Activated CD8-positive, alpha-beta memory T cell treated with anti-CD3 and anti-CD28 coated beads, Interleukin-2, amount 50 U/mL, for 4 hours (primary cell): ENCODE data around the gene EBLN1.

Source experiments
- DNase-seq: peaks from one replicate; pipeline ENCODE4 v3.0.0-alpha.2; 2020

The EBLN1 gene

DNA sequence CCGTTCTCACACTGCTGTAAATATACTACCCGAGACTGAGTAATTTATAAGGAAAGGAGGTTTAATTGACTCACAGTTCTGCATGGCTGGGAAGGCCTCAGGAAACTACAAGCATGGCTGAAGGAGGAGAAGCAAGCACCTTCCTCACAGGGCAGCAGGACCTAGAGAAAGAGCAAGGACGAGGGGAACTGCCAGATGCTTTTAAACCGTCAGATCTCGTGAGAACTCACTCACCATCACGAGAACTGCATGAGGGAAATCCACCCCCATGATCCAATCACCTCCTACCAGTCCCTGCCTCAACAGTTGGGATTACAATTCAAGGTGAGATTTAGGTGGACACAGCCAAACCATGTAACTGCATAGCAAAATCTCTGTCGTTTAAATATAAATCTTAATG lies at the start of gene EBLN1:
Gene EBLN1, minus strand, starts transcription at position 174 of the 400 bp plus-strand sequence. CDS start 8,032 bp downstream, outside the sequence.
- no peak for DNase-seq

- no peak for DNase-seq
These were observed 48.2 kb upstream of the EBLN1 start for GRCh38 chr10:22265839-22266537.

DNA sequence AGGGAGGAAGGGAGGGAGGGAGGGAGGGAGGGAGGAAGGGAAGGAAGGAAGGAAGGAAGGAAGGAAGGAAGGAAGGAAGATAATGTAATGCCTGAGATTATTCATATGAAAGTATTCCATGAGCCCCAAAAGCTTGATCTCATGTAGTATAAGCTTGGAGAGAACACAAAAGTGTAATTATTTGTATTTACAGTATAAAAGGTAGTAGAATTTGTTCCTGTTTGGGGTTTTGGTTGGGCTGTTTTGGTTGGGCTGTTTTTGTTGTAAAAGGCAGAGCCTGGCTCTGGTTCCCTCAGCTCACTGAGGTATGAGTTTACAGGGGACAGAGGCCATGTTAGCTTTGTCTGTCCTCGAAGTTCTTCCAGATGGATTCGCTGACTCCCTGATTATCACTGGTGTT lies 45.3 kb upstream of the EBLN1 start:
- DNase-seq: no peak

GRCh38 chr10:22259280-22259679 lies 41.5 kb upstream of the EBLN1 start:
- no peak for DNase-seq

GRCh38 chr10:22258471-22258870 lies 40.7 kb upstream of the EBLN1 start:
- no peak for DNase-seq

DNA sequence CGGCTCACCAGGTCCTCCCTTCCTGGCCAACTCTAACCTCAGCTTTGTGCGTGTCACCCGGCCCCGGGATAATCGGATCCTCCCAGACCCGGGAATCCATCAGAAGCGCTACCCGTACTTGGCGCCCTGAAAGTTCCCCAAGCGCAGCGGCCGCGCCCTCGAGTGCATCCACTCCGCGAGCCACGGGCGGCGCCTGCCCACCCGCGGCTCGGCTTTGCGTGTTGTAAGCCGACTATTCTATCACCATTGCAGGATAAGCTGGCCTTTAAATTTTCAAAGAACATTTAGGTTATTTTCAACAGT lies 35.7 kb upstream of the EBLN1 start:
- peak; percentile 45 for DNase-seq

DNA sequence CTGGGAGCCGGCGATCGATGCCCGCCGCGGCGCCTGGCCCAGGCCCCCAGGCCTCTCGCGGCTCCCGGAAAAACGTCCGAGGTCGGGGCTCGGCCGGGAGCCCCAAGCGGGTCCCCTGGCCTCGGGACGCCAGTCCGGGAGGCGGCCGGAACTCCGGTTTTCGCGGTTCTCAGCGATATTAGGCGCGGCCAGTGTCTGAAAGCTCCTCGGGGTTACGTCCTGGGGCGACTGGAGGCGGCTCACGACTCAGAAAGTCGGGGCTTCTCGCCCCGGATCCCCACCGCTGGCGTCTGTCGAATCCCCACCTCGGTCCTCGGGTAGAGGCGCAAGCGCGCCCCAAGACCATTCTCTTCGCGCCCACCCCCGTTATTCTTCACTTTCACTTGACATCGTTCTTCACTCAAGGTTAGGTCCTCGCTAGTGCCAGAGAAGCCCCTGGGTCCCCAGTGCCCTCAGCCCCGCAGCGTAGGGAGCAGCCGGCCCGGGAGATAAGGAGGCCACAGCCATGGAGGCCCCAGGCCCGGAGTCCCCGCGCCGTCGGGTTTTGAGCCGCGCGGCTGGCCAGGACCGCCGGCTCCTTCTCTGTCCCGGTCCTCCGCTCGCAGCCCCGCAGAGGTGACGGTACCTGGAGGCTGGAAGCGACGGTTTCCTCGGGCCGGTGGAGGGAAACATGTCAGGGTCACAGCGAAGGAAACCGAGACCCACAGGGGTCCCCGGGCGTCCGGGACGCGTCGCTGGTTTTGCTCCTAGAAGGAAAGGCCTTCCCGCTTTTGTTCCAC lies 35.2 kb upstream of the EBLN1 start:
- DNase-seq: peak; percentile 47

DNA sequence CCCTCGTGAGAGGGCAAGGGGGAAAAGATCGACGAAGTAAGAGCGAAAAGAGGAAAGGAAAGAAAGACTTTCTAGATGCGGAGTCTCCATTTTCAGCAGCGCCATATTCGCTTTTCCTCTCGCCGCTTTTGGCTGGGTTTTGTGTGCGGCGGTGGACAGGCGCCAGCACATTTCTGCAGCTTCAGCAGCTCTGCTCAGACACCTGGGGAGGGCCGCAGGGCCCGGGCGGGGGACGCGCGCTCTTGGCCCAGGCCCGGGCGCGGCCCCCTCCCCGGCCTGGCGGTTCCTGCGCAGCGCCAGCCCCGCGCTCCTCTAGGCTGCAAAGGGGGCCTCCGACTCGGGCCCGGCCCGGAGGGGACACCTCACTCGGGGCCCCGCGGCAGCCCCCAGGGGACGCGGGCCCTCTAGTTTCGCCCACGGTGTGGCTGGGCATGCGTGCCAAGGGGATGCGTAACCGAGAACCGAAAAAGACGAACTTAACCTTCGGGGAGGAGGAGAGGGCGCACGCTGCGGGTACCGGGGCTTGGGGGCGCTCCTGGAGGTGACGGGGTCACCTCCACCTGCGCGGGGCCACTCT lies 34.5 kb upstream of the EBLN1 start:
- DNase-seq: peak; percentile 53

DNA sequence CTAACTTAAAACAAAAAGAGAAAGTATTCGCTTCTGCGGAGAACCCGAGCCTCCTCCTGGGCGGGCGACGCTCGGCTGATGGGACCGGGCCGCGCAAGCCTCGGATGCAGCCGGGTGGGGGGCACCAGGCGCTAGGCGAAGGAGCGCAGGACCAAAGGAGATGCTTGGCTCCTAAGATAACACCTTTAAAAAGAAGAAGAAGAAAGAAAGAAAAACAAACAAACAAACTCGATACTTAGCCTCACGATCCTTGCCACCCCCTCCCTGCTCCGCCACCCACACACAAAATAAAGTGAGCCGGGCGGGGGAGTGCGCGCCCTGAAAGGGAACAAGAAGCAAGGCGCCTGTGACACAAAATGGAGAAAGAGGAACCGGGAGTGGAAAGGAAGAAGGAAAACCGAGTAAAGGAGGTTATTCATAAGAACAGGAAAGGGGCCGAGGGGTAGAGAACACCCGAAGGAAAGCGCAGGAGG lies 34.0 kb upstream of the EBLN1 start:
- DNase-seq: peak; percentile 70

GRCh38 chr10:22250897-22251660 lies 33.3 kb upstream of the EBLN1 start:
- DNase-seq: no peak

GRCh38 chr10:22247636-22248035 lies 29.8 kb upstream of the EBLN1 start:
- no peak for DNase-seq

GRCh38 chr10:22246680-22247391 lies 29.0 kb upstream of the EBLN1 start:
- DNase-seq: no peak

- no peak for DNase-seq
These were observed 27.8 kb upstream of the EBLN1 start for GRCh38 chr10:22245567-22245966.

DNA sequence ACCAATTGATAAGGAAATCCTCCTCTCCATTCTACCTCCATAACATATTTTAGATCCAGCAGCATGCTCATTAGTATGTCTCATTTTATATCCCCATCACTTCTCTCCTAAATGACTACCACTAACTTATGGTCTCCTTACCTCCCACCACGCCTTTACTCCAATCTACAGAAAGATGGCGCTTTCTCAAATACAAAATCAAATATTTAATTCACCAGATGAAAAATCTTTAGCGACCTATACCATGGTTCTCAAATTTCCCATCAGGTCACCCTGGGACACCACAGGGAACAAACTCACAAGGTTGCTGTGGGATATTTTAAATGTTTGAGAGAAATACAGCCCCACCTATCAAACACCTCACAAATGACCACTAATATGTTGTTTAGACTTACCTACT lies 27.0 kb upstream of the EBLN1 start:
- no peak for DNase-seq

GRCh38 chr10:22244001-22244400 lies 26.2 kb upstream of the EBLN1 start:
- DNase-seq: peak; percentile 24

GRCh38 chr10:22243321-22243720 lies 25.5 kb upstream of the EBLN1 start:
- DNase-seq: no peak

GRCh38 chr10:22231260-22231659 lies 13.4 kb upstream of the EBLN1 start:
- DNase-seq: no peak

DNA sequence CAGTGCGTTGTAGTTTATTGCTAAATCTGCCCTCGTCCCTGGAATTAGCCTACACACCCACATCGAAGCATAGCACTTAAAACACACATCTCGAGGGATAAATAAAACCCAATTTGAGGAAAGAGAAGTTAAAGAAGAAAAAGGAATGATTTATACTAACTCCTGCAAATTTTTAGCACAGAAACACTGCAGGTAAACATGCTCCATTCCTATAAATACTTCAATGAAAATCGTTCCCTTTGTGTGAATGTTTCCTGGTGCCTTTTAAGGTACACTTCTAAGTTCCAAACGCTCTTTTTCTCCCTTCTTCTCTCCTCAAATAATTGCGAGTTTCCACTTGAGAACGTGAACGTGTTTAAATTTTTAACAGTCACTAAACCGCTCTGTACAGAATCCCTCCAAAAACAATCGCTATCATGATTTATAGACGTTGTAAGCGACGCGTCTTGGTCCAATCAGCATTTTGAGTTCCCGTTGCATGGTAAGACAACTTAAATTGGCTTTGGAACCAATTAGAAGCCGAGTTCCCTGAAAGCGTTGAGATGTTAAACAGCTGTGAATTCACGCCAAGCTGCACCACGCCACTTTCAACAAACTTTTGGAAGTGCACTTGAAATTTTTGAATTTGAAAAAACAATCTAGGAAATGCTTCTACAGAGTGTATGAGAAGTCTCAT lies 12.5 kb upstream of the EBLN1 start:
- DNase-seq: peak; percentile 18

- DNase-seq: no peak
These were observed 12.0 kb upstream of the EBLN1 start for GRCh38 chr10:22229802-22230157.

DNA sequence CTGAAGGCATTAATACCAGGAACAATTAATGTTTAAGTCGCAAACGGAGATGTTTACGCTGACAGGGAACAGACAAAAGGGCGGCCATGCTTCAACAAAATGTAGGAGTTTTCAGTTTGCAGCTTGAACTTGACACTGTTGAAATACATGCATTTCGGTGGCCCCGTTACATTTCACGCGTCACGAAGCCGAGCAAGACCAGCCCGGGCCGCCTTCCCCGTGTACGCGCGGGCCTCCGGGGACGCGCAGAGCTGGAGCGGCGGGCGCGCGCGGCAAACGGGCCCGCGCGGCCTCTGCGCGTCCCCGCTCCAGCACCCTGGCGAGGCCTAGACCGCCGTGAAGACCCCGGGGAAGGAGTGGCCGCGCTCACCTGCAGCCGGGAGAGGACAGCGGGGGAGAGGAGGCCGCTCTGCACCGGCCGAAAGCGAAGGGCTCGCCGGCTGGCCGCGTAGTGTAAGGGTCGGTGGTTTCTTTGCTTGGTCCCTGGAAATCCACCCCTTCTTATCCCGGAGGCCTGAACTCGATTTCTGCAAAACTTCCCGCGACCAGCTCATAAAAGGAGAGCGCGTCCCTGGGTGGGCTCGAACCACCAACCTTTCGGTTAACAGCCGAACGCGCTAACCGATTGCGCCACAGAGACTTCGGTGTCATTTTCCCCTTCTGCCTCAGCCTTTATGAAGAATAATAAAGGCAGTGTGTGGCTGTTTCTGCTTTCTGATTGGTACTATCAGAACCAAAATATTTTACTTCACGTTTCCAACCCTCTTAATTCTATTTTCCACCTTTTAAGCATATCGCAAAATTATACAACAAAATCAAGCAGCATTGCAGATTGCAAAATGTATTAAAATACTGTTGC lies 11.4 kb upstream of the EBLN1 start:
- DNase-seq: peak; percentile 82
